ENCODE measurements around the gene MEGF11. TPM values are rescaled to one million over a fixed set of nuclear protein-coding genes. Genes with fewer than 3 reads are reported as not detected.

Gene MEGF11
- total RNA-seq, 2 experiments from 2014 or later: 0.05 TPM; not detected in 1

GRCh38 chr15:66094331-66094730, 159.2 kb downstream of the MEGF11 start:
- no peak for DNase-seq

GRCh38 chr15:66092053-66093016, 161.2 kb downstream of the MEGF11 start:
- no peak overlapping the region for H3K4me3 Mint-ChIP-seq
- no peak for DNase-seq
- H3K9me3 Mint-ChIP-seq: no peaks in the 10 kb centered on the region
- no peaks in the 10 kb centered on the region for H3K4me1 Mint-ChIP-seq (ENCODE audit: low read depth)
- no peaks in the 10 kb centered on the region for H3K27me3 Mint-ChIP-seq (ENCODE audit: low read depth)
- H3K27ac Mint-ChIP-seq: no peak overlapping the region
- CTCF ChIA-PET: no interaction called here
- intact Hi-C loops (cut with micrococcal nuclease): no loop called here
- H3K36me3 Mint-ChIP-seq (ENCODE audit: low read depth): no peaks in the 10 kb centered on the region

More at GRCh38 chr15:66094331-66094730, 159.2 kb downstream of the MEGF11 start:
- H3K4me1 Mint-ChIP-seq (ENCODE audit: low read depth): no peaks in the 10 kb centered on the region
- CTCF ChIA-PET: no interaction called here
- H3K27me3 Mint-ChIP-seq (ENCODE audit: low read depth): no peaks in the 10 kb centered on the region
- intact Hi-C loops (cut with micrococcal nuclease): no loop called here
- no peak overlapping the region for H3K27ac Mint-ChIP-seq
- H3K9me3 Mint-ChIP-seq: no peaks in the 10 kb centered on the region
- no peaks in the 10 kb centered on the region for H3K36me3 Mint-ChIP-seq (ENCODE audit: low read depth)
- H3K4me3 Mint-ChIP-seq: no peak overlapping the region

DNA sequence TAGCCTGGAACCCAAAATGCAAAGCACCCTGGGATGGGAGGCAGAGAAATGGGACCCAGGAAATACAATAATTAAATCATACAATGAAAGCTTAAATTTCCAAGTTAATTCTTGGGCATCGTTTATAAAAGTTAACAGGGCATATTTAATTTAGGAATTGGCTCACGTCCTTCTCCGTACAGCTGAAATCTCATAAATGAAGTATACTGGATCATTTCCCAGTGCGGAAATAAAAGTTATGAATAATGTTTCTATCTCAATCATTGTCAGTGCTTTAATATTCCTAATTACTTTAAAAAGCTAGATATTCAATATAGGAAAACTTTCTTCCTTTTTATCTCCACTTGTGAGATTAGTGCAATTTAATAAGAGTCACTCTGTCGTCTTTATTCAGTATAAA, 164.0 kb downstream of the MEGF11 start:
- intact Hi-C loops (cut with micrococcal nuclease): no loop called here
- no peaks in the 10 kb centered on the region for H3K36me3 Mint-ChIP-seq (ENCODE audit: low read depth)
- H3K4me1 Mint-ChIP-seq (ENCODE audit: low read depth): no peaks in the 10 kb centered on the region
- no peak for DNase-seq
- no peak overlapping the region for H3K27ac Mint-ChIP-seq
- H3K4me3 Mint-ChIP-seq: no peak overlapping the region
- CTCF ChIA-PET: no interaction called here
- H3K27me3 Mint-ChIP-seq (ENCODE audit: low read depth): no peaks in the 10 kb centered on the region
- peaks cover 5% of the 10 kb centered on the region for H3K9me3 Mint-ChIP-seq

- Mint-ChIP-seq H3K27me3 (ENCODE audit: low read depth) (no peaks in the 10 kb centered on the region), H3K27ac (no peak overlapping the region), H3K9me3 (peaks cover 10% of the 10 kb centered on the region), H3K36me3 (ENCODE audit: low read depth) (no peaks in the 10 kb centered on the region), H3K4me3 (no peak overlapping the region), H3K4me1 (ENCODE audit: low read depth) (no peaks in the 10 kb centered on the region)
- DNase-seq: no peak
- CTCF ChIA-PET: no interaction called here
- intact Hi-C loops (cut with micrococcal nuclease): no loop called here
These were observed 164.5 kb downstream of the MEGF11 start for GRCh38 chr15:66089049-66089448.

DNA sequence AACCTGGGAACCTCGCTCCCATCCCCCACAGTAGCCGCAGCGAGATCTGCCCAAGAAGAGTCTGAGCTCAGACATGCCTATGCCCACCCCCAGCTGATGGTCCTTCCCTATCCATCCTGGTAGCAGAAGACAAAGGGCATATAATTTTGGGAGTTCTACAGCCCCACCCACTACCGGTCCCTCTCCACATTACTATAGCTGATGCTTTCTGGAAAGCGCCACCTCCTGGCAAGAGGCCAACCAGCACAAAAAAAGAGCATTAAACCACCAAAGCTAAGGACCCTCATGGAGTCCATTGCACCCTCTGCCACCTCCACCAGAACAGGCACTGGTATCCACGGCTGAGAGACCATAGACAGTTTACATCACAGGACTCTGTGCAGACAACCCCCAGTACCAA, 168.4 kb downstream of the MEGF11 start:
- intact Hi-C loops (cut with micrococcal nuclease): no loop called here
- H3K36me3 Mint-ChIP-seq (ENCODE audit: low read depth): no peaks in the 10 kb centered on the region
- H3K4me3 Mint-ChIP-seq: no peak overlapping the region
- CTCF ChIA-PET: interaction anchor here (0.7 kb wide), 1 partner anchor 96 kb away, joined by 3 read pairs; no protein-coding TSS in a partner anchor
- no peak overlapping the region for H3K27ac Mint-ChIP-seq
- H3K27me3 Mint-ChIP-seq (ENCODE audit: low read depth): peaks cover 2% of the 10 kb centered on the region
- peak; percentile 21 for DNase-seq
- peaks cover 10% of the 10 kb centered on the region for H3K9me3 Mint-ChIP-seq
- no peaks in the 10 kb centered on the region for H3K4me1 Mint-ChIP-seq (ENCODE audit: low read depth)

DNA sequence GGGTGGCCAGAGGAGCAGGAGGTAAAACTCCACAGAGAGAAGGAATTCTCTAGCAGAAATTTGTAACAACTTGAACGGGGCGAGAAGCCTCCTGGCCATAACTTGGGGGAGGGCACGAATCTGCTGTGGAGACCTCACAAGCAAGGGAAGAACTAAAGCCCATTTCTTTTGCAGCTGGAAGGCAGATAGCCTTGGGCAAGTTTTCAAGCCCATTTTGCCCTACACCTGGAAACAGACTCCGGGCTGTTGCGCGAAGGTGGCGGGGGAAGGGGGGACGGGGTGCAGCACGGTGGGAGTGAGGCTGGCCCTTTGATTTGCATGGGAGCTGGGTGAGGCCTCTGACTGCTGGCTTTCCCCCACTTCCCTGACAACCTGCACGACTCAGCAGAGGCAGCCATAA, 168.8 kb downstream of the MEGF11 start:
- no peaks in the 10 kb centered on the region for H3K4me1 Mint-ChIP-seq (ENCODE audit: low read depth)
- intact Hi-C loops (cut with micrococcal nuclease): no loop called here
- no peak overlapping the region for H3K4me3 Mint-ChIP-seq
- no peaks in the 10 kb centered on the region for H3K36me3 Mint-ChIP-seq (ENCODE audit: low read depth)
- CTCF ChIA-PET: interaction anchor here (0.7 kb wide), 1 partner anchor 96 kb away, joined by 3 read pairs; no protein-coding TSS in a partner anchor
- peaks cover 10% of the 10 kb centered on the region for H3K9me3 Mint-ChIP-seq
- no peak for DNase-seq
- H3K27me3 Mint-ChIP-seq (ENCODE audit: low read depth): peaks cover 2% of the 10 kb centered on the region
- H3K27ac Mint-ChIP-seq: no peak overlapping the region

GRCh38 chr15:66080717-66081398, 172.7 kb downstream of the MEGF11 start:
- DNase-seq: no peak
- H3K9me3 Mint-ChIP-seq: peaks cover 10% of the 10 kb centered on the region
- intact Hi-C loops (cut with micrococcal nuclease): no loop called here
- no peaks in the 10 kb centered on the region for H3K4me1 Mint-ChIP-seq (ENCODE audit: low read depth)
- H3K27ac Mint-ChIP-seq: no peak overlapping the region
- H3K36me3 Mint-ChIP-seq (ENCODE audit: low read depth): no peaks in the 10 kb centered on the region
- H3K27me3 Mint-ChIP-seq (ENCODE audit: low read depth): peaks cover 4% of the 10 kb centered on the region
- no peak overlapping the region for H3K4me3 Mint-ChIP-seq
- CTCF ChIA-PET: no interaction called here

DNA sequence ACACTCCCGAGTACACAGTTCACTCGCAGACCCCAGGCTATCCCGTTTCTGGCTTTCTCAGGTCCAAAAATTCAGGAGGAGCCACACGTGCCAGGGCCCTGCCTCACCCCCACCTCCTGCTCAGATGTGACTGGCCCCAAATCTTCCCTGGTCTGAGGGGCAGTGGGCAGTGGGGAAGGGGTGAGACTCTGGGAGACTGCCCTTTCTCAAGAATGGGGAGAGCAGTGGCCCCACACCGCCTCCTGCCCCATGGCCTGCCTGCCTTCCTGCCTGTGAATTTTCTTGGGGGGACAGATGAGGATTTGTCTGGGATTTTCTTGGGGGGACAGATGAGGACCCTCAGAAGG, 174.6 kb downstream of the MEGF11 start:
- intact Hi-C loops (cut with micrococcal nuclease): no loop called here
- H3K27ac Mint-ChIP-seq: no peak overlapping the region
- H3K9me3 Mint-ChIP-seq: no peaks in the 10 kb centered on the region
- CTCF ChIA-PET: no interaction called here
- H3K36me3 Mint-ChIP-seq (ENCODE audit: low read depth): no peaks in the 10 kb centered on the region
- no peak overlapping the region for H3K4me3 Mint-ChIP-seq
- peaks cover 4% of the 10 kb centered on the region for H3K27me3 Mint-ChIP-seq (ENCODE audit: low read depth)
- H3K4me1 Mint-ChIP-seq (ENCODE audit: low read depth): no peaks in the 10 kb centered on the region
- DNase-seq: no peak

- peaks cover 4% of the 10 kb centered on the region for H3K27me3 Mint-ChIP-seq (ENCODE audit: low read depth)
- intact Hi-C loops (cut with micrococcal nuclease): no loop called here
- H3K4me3 Mint-ChIP-seq: no peak overlapping the region
- no peak for DNase-seq
- H3K9me3 Mint-ChIP-seq: no peaks in the 10 kb centered on the region
- CTCF ChIA-PET: no interaction called here
- H3K27ac Mint-ChIP-seq: no peak overlapping the region
- no peaks in the 10 kb centered on the region for H3K4me1 Mint-ChIP-seq (ENCODE audit: low read depth)
- no peaks in the 10 kb centered on the region for H3K36me3 Mint-ChIP-seq (ENCODE audit: low read depth)
These were observed 175.2 kb downstream of the MEGF11 start for GRCh38 chr15:66078196-66078928.

DNA sequence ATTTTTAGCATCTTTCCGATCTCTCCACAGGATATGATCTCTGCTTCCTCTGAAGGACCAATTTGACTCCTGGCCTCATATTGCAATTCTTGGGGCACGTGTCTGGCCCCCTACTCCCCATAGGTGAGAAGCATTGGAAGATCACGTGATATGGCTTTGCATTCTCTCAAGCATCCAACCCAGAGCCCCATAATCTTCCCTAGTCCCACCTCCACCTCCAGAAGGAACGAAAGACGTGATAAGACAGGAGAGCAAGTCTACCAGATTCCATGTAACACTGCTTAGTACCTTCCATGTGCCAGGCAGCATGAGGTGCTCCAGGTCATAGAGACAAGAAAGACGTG, 176.3 kb downstream of the MEGF11 start:
- Mint-ChIP-seq H3K4me3 (no peak overlapping the region), H3K4me1 (ENCODE audit: low read depth) (no peaks in the 10 kb centered on the region)
- intact Hi-C loops (cut with micrococcal nuclease): no loop called here

GRCh38 chr15:66076591-66077319, 176.8 kb downstream of the MEGF11 start:
- intact Hi-C loops (cut with micrococcal nuclease): no loop called here
- Mint-ChIP-seq H3K4me1 (ENCODE audit: low read depth) (no peaks in the 10 kb centered on the region), H3K9me3 (no peaks in the 10 kb centered on the region), H3K27ac (no peak overlapping the region), H3K36me3 (ENCODE audit: low read depth) (no peaks in the 10 kb centered on the region), H3K4me3 (no peak overlapping the region), H3K27me3 (ENCODE audit: low read depth) (peaks cover 2% of the 10 kb centered on the region)
- CTCF ChIA-PET: no interaction called here
- DNase-seq: no peak

More for the DNA sequence above, 176.3 kb downstream of the MEGF11 start:
- DNase-seq: no peak
- Mint-ChIP-seq H3K27me3 (ENCODE audit: low read depth) (peaks cover 2% of the 10 kb centered on the region), H3K9me3 (no peaks in the 10 kb centered on the region), H3K27ac (no peak overlapping the region), H3K36me3 (ENCODE audit: low read depth) (no peaks in the 10 kb centered on the region)
- CTCF ChIA-PET: no interaction called here

- H3K36me3 Mint-ChIP-seq (ENCODE audit: low read depth): no peaks in the 10 kb centered on the region
- intact Hi-C loops (cut with micrococcal nuclease): no loop called here
- H3K4me3 Mint-ChIP-seq: no peak overlapping the region
- no peaks in the 10 kb centered on the region for H3K4me1 Mint-ChIP-seq (ENCODE audit: low read depth)
- H3K27ac Mint-ChIP-seq: no peak overlapping the region
- H3K27me3 Mint-ChIP-seq (ENCODE audit: low read depth): peaks cover 2% of the 10 kb centered on the region
- DNase-seq: no peak
- CTCF ChIA-PET: interaction anchor here (0.6 kb wide), 1 partner anchor 72 kb away, joined by 3 read pairs; no protein-coding TSS in a partner anchor
- H3K9me3 Mint-ChIP-seq: no peaks in the 10 kb centered on the region
These were observed 177.6 kb downstream of the MEGF11 start for GRCh38 chr15:66075947-66076346.
